Skin epidermis (tissue), 12 donors: ENCODE measurements around the gene PLEKHN1.
"Not testable (repeated sequence)": the region's sequence is repeated elsewhere in the genome, so short reads cannot be mapped to it uniquely, and the experiment has no call there.

Experiments
- H3K27ac ChIP-seq, 21 experiments: fragments of 200-600 bp; sonication (generic) in 11 of 21; one replicate each; pipeline ENCODE4 v1.5.0; 2020; ENCODE audit warnings: mild to moderate bottlenecking in 3 of 21, inconsistent platforms in 2 of 21, moderate library complexity in 2 of 21
- H3K4me3 ChIP-seq, 7 experiments: fragments of 200-600 bp; sonication (generic) in 2 of 7; one replicate each; pipeline ENCODE4 v1.5.0; 2020; ENCODE audit warnings: inconsistent platforms in 2 of 7, mild to moderate bottlenecking in 2 of 7, moderate library complexity in 1 of 7

The PLEKHN1 gene

GRCh38 chr1:1017397-1018320 is 51.4 kb downstream of the PLEKHN1 start:
- H3K4me3 ChIP-seq, H3K27ac ChIP-seq: not testable (repeated sequence)

GRCh38 chr1:1018321-1018685 is 52.0 kb downstream of the PLEKHN1 start:
- not testable (repeated sequence) for H3K27ac ChIP-seq, H3K4me3 ChIP-seq

DNA sequence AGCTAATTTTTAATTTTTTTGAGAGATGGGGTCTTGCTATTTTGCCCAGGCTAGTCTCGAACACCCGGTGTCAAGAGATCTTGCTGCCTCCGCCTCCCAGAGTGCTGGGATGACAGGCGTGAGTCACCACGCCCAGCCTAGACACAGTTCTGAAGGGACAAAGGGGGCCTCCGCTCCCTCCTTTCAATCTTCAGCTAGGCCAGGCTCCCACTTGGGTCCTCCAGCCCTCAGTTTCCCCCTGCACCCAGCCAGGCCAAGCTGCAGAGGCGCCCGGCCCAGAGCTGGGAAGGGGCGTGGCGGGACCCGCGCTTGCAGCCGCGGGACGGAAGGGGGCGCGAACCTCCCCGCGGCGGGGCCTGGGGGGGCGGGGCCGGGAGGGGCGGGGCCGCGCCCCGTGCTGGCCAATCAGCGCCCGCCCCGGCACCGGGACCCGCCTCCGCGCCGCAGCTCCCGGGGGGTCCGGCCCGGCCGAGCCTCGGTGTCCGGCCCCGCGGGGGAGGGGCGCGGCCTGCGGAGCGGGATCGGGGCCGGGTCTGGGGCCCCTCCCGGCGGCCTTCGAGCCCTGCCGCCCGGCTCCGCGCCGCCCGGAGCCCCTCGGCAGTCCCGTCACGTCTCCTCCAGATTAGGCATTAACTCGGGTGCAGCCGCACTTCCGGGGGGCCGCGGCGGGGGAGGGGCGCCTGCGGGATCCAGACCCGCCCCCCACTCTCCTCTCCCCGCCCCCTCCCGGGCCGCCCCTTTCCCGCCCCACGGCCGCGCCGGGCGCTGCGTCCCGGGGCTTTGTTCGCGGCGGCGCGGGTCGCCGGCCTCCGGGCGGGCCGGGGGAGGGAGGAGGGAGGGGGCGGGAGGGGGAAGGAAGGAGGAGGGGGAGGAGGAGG is 53.1 kb downstream of the PLEKHN1 start:
- H3K27ac ChIP-seq: peak overlapping the region; percentile 38 to 95 (median 83)
- H3K4me3 ChIP-seq: peak overlapping the region; percentile 52 to 82 (median 77)

GRCh38 chr1:1020000-1020404 is 53.7 kb downstream of the PLEKHN1 start, which contains the start of gene AGRN:
Gene AGRN (plus strand): TSS chr1:1020120. CDS start chr1:1020173, 53 bp downstream.
- H3K27ac ChIP-seq: peak within 1 kb of the TSS; percentile 38 to 95 (median 83)
- peak within 1 kb of the TSS; percentile 52 to 82 (median 77) for H3K4me3 ChIP-seq

DNA sequence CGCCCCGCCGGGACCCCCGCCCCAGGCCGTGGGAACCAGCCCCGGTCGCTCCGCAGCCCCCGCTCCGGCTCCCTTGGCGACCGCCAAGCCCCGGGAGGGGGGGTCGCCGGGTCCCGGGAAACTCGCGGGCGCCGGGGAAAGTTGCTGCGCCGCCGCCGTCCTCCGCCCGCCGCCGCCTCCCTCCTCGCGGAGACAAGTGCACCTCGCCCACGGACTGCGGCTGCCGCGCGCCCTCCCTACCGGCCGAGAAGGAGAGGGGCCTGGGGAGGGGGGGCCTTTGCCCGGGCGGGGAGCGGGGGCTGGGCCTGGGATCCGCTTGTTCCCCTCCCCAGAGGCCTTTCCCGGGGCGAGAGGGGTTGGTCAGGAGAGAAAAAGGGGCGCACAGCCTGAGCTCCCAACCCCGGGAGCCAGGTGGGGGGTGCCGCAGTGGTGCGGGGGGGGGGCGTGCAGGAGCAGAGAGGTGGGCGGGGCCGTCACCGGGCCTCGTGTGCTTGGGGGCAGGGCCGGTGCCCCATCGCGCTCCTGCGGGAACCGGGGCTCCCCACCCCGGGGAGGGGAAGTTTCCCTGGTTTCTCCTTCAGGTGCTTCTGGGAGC is 54.2 kb downstream of the PLEKHN1 start:
- Histone ChIP-seq H3K4me3 (peak overlapping the region; percentile 52 to 82 (median 77)), H3K27ac (peak overlapping the region; percentile 17 to 95 (median 79))

GRCh38 chr1:1021010-1021919 is 55.0 kb downstream of the PLEKHN1 start:
- Histone ChIP-seq H3K4me3 (peak overlapping the region; percentile 52 to 82 (median 77)), H3K27ac (peak overlapping the region in 14 of 21 experiments; percentile 3 to 95 (median 81))

- Histone ChIP-seq H3K27ac (peak overlapping the region in 3 of 21 experiments; percentile 7 to 87 (median 84)), H3K4me3 (peak overlapping the region in 2 of 7 experiments; percentile 72 to 79)
These were observed 55.6 kb downstream of the PLEKHN1 start for GRCh38 chr1:1021920-1022259.

- H3K27ac ChIP-seq: no peak overlapping the region
- no peak overlapping the region for H3K4me3 ChIP-seq
These were observed 56.2 kb downstream of the PLEKHN1 start for GRCh38 chr1:1022302-1023009.

DNA sequence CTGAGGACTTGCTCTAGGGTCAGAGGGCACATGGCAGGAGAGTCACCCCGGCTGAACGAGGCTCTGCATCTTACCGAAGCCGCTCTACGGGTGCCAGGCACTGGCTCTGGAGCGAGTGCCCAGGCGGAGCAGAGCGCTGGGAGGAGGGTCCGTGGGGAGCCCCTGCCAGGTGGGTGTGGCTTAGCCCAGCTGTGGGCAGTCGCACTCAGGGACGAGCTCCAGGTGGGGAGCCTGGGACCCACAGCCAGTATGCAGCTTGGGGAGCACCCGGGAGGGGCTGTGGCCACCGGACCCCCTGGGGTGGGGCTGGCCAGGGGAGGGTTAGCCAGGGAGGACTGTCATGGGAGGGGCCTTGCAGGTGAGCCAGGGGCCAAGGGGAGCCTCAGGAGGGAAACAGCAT is 57.4 kb downstream of the PLEKHN1 start:
- H3K27ac ChIP-seq: no peak overlapping the region
- no peak overlapping the region for H3K4me3 ChIP-seq

GRCh38 chr1:1024149-1024770 is 58.0 kb downstream of the PLEKHN1 start:
- Histone ChIP-seq H3K4me3 (no peak overlapping the region), H3K27ac (peak overlapping the region in 2 of 21 experiments; percentile 59 to 69)

DNA sequence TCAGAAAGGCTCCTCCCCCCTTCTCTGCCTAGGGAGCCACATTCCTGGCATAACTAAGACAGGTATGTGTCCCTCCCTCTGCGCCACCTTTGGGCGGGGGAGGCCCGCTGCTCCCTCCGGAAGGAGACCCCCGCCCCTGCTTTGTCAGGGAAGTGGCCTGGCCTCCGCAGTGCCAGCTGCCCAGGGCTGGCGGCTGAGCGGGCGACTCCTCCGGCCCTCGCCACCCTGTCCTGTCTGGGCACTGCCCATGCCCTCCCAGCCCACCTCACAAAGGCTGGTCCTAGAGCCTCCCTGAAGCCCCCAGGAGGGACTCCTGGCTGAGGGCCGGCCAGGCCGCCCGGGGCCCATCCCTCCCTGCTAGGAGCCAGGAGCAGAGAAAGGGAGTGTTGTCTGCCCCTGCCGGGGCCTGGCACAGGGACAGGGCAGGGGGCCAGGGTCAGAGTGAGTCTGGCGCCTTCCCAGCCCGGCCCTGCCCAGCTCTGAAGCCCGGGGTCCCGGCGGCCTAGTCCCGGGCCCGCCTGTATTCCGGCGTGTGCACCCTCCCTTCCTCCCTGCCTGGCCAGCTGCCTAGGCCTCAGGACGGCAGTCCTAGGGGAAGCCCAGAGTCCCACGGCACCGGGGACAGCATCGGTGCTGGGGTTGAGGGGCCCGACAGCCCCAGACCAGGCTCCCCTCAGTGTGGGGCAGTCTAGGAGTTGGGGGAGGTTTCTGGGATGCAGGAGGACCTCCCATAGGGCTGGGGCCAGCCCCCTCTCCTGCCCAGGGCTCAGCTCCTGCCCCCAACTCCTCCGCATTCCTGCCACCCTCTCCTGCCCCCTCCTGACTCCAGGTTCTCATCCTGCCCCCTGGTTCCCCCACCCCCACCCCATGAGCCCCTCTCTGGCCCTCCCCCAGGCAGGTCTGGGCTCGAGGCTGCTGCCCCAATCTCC is 58.8 kb downstream of the PLEKHN1 start:
- Histone ChIP-seq H3K4me3 (peak overlapping the region in 2 of 7 experiments; percentile 8 to 28), H3K27ac (peak overlapping the region in 12 of 21 experiments; percentile 10 to 83 (median 62))
